Loucy (cell line): ENCODE measurements around the gene FBXL19.

Source experiments
- H2AFZ ChIP-seq: fragments of 200-600 bp; sonication (generic); 2 replicates; pipeline ENCODE4 v1.6.0; 2016; ENCODE audit warnings: antibody characterized with exemption, mild to moderate bottlenecking, low read length, moderate library complexity
- H3F3A ChIP-seq: fragments of 200-600 bp; 2 replicates; pipeline ENCODE4 v1.6.0; 2016; ENCODE audit warnings: antibody characterized with exemption, low read depth, mild to moderate bottlenecking
- H3K27me3 ChIP-seq: fragments of 200-600 bp; sonication (generic); 2 replicates; pipeline ENCODE4 v1.6.1; 2014; ENCODE audit warnings: low read length, mild to moderate bottlenecking; ENCODE audit not compliant: insufficient read depth, poor library complexity, severe bottlenecking
- H3K36me3 ChIP-seq: fragments of 200-600 bp; sonication (generic); 2 replicates; pipeline ENCODE4 v1.6.1; 2016; ENCODE audit warnings: low read length; ENCODE audit not compliant: insufficient read depth
- H3K4me1 ChIP-seq: fragments of 200-600 bp; sonication (generic); 2 replicates; pipeline ENCODE4 v1.5.1; 2014; ENCODE audit warnings: low read length, mild to moderate bottlenecking; ENCODE audit not compliant: insufficient read depth, poor library complexity, severe bottlenecking
- H3K4me2 ChIP-seq: fragments of 200-600 bp; sonication (generic); 2 replicates; pipeline ENCODE4 v1.6.0; 2014; ENCODE audit warnings: antibody characterized with exemption, low read length, low read depth, mild to moderate bottlenecking; ENCODE audit not compliant: poor library complexity, severe bottlenecking
- H3K4me3 ChIP-seq: fragments of 200-600 bp; sonication (generic); 2 replicates; pipeline ENCODE4 v1.5.1; 2014; ENCODE audit warnings: low read length, mild to moderate bottlenecking, mixed read lengths; ENCODE audit not compliant: poor library complexity, severe bottlenecking
- H3K79me2 ChIP-seq: fragments of 200-600 bp; sonication (generic); 2 replicates; pipeline ENCODE4 v1.6.1; 2014; ENCODE audit warnings: low read length; ENCODE audit not compliant: insufficient read depth
- H3K9ac ChIP-seq: fragments of 200-600 bp; sonication (generic); 2 replicates; pipeline ENCODE4 v1.6.0; 2014; ENCODE audit warnings: mild to moderate bottlenecking, low read depth, low read length, moderate library complexity; ENCODE audit not compliant: poor library complexity, severe bottlenecking
- H3K9me2 ChIP-seq: fragments of 200-600 bp; sonication (generic); replicated peaks from 2 replicates; pipeline ENCODE4 v1.6.1; 2016; ENCODE audit warnings: low read depth, low read length, mixed read lengths
- H3K9me3 ChIP-seq: fragments of 200-600 bp; sonication (generic); 2 replicates; pipeline ENCODE4 v1.6.1; 2014; ENCODE audit warnings: mild to moderate bottlenecking, antibody characterized with exemption, low read length, low read depth; ENCODE audit not compliant: insufficient read depth
- H4K20me1 ChIP-seq: fragments of 200-600 bp; sonication (generic); 2 replicates; pipeline ENCODE4 v1.6.0; 2014; ENCODE audit warnings: antibody characterized with exemption, low read length, mild to moderate bottlenecking; ENCODE audit not compliant: insufficient read depth, poor library complexity, severe bottlenecking
- EZH2phosphoT487 ChIP-seq: fragments of 200-600 bp; IDR thresholded peaks from 2 replicates; pipeline ENCODE4 v1.6.1; 2018; ENCODE audit warnings: antibody characterized with exemption, mild to moderate bottlenecking, moderate library complexity, borderline replicate concordance
- TF ChIP-seq, protein P1 (sequence below): fragments of 200-600 bp; sonication (generic); conservative IDR thresholded peaks from 2 replicates; pipeline ENCODE4 v1.5.1; 2014; ENCODE audit warnings: mild to moderate bottlenecking, antibody characterized with exemption, low read length

The FBXL19 gene

DNA sequence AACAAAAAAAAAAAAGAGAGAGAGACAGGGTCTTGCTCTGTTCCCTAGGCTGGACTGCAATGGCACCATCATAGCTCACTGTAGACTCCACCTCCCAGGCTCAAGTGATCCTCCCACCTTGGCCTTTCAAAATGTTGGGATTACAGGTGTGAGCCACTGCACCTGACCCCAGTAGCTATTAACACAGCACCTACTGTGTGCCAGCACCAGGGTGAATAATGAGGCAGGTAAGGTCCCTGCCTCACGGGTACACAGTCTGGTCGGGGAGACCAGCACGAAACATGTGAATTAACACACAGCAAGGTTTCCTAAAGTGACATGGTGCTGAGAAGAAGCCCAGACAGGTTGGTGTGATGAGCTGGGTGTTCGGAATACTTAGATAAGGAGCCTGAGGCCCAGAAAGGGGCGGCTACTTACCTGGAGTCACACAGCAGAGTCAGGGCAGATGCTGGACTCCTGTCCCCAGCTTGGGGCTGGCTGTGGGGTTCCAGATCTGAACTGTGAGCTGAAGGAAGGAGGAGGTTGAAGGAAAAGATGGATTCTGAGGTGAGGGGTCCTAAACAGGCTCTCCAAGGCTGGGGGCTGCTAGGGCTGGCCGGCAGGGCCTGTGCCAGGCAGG, 10.5 kb upstream of the FBXL19 start:
- no peaks in the 10 kb centered on the region for H3K36me3 ChIP-seq
- TF ChIP-seq EZH2phosphoT487: no peak
- TF ChIP-seq, protein P1, sequence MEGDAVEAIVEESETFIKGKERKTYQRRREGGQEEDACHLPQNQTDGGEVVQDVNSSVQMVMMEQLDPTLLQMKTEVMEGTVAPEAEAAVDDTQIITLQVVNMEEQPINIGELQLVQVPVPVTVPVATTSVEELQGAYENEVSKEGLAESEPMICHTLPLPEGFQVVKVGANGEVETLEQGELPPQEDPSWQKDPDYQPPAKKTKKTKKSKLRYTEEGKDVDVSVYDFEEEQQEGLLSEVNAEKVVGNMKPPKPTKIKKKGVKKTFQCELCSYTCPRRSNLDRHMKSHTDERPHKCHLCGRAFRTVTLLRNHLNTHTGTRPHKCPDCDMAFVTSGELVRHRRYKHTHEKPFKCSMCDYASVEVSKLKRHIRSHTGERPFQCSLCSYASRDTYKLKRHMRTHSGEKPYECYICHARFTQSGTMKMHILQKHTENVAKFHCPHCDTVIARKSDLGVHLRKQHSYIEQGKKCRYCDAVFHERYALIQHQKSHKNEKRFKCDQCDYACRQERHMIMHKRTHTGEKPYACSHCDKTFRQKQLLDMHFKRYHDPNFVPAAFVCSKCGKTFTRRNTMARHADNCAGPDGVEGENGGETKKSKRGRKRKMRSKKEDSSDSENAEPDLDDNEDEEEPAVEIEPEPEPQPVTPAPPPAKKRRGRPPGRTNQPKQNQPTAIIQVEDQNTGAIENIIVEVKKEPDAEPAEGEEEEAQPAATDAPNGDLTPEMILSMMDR: no peak
- no peaks in the 10 kb centered on the region for H3F3A ChIP-seq
- no peak overlapping the region for H3K4me2 ChIP-seq
- no peak overlapping the region for H3K4me3 ChIP-seq
- H3K27me3 ChIP-seq: peaks cover 42% of the 10 kb centered on the region
- H3K9ac ChIP-seq: no peak overlapping the region
- no peaks in the 10 kb centered on the region for H3K9me2 ChIP-seq
- H3K79me2 ChIP-seq: no peaks in the 10 kb centered on the region
- no peaks in the 10 kb centered on the region for H4K20me1 ChIP-seq
- H2AFZ ChIP-seq: no peak overlapping the region
- no peaks in the 10 kb centered on the region for H3K9me3 ChIP-seq
- H3K4me1 ChIP-seq: no peaks in the 10 kb centered on the region

DNA sequence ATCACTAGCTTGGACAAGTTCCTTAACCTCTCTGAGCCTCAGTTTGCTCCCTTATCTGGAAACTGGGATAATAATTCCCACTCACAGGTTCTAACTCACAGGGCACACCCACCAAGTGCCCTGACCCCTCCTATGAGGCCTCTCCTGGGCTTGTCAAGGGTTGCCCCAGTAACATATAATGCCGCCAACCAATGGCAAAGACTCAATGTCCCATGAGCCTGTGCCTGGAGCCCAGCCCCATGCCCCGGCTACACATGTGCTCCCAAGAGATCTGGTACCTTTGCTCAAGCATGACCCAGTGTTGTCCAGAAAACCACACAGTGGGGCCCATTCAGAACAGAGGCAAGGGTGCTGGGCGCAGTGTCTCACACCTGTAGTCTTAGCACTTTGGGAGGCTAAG, 8.5 kb upstream of the FBXL19 start:
- no peaks in the 10 kb centered on the region for H3F3A ChIP-seq
- no peak overlapping the region for H3K4me3 ChIP-seq
- peaks cover 27% of the 10 kb centered on the region for H3K27me3 ChIP-seq
- no peaks in the 10 kb centered on the region for H3K36me3 ChIP-seq
- H2AFZ ChIP-seq: no peak overlapping the region
- H3K4me1 ChIP-seq: no peaks in the 10 kb centered on the region
- no peaks in the 10 kb centered on the region for H4K20me1 ChIP-seq
- no peaks in the 10 kb centered on the region for H3K9me2 ChIP-seq
- no peaks in the 10 kb centered on the region for H3K9me3 ChIP-seq
- H3K4me2 ChIP-seq: no peak overlapping the region
- H3K79me2 ChIP-seq: no peaks in the 10 kb centered on the region
- no peak overlapping the region for H3K9ac ChIP-seq
- no peak for TF ChIP-seq EZH2phosphoT487
- TF ChIP-seq, protein P1: no peak

DNA sequence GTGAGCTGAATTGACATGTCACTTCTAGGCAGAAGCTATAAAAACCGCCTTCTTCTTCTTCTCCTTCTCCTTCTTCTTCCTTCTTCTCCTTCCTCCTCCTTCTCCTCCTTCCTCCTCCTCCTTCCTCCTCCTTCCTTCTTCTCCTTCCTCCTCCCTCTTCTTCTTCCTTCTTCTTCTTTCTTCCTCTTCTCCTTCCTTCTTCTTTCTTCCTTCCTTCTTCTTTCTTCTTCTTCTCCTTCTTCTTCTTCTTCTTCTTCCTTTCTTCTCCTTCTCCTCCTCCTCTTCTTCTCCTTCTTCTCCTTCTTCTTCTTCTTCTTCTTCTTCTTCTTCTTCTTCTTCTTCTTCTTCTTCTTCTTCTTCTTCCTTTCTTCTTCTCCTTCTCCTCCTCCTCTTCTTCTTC, 4.8 kb upstream of the FBXL19 start:
- Histone ChIP-seq H3K4me1 (no peaks in the 10 kb centered on the region), H3K9ac (no peak overlapping the region), H3K4me2 (no peak overlapping the region), H3K9me3 (no peaks in the 10 kb centered on the region), H3K9me2 (no peaks in the 10 kb centered on the region), H2AFZ (no peak overlapping the region), H3K79me2 (peaks cover 2% of the 10 kb centered on the region; the same call in 1 of the 2 replicates), H3K36me3 (no peaks in the 10 kb centered on the region), H3F3A (no peaks in the 10 kb centered on the region), H3K4me3 (no peak overlapping the region), H3K27me3 (peaks cover 5% of the 10 kb centered on the region), H4K20me1 (no peaks in the 10 kb centered on the region)
- TF ChIP-seq EZH2phosphoT487: no peak
- TF ChIP-seq, protein P1: no peak
